Measurements from ENCODE around the gene SEMA3B. TPM values are rescaled to one million over a fixed set of nuclear protein-coding genes. Genes with fewer than 3 reads are reported as not detected.

SEMA3B gene
- total RNA-seq, 1 experiment from 2014 or later, result 7.3 TPM

- TF ChIP-seq, protein P1, sequence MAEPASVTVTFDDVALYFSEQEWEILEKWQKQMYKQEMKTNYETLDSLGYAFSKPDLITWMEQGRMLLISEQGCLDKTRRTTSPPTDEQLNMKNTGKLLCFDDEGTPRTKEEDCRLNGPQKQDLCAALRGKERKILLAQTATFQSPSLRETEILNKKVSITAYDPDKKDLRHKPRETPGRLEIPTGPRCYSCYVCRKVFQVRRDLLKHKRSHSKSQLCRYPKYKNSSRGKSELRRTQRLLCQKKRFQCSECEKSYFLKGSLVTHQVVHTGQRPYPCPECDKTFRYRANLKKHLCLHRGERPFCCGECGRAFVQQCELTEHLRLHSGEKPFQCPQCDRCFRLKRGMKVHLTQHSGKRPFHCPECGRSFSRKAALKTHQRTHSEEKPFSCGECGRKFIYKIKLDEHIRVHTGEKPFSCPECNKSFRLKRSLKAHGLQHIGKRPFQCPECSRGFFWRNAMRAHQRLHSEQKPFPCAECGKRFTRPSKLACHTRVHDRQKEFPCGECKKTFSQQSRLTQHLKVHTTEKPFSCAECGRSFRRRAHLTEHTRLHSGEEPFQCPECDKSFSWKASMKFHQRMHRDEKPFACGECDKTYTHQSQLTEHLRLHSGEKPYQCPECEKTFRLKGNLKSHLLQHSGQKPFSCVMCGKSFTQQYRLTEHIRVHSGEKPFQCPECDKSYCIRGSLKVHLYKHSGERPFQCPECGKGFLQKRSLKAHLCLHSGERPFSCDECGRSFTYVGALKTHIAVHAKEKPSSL (CRISPR knock-in tag; conservative IDR thresholded peaks at IDR 0.05), result no peak
- TF ChIP-seq FOXK1 (CRISPR knock-in tag; IDR thresholded peaks at IDR 0.05) (no peak; the same call in 1 of the 2 replicates), SOX15 (CRISPR knock-in tag; IDR thresholded peaks at IDR 0.05) (no peak), FOXJ3 (CRISPR knock-in tag; IDR thresholded peaks at IDR 0.05; ENCODE audit: borderline replicate concordance) (no peak)
- TF ChIP-seq, protein P2, sequence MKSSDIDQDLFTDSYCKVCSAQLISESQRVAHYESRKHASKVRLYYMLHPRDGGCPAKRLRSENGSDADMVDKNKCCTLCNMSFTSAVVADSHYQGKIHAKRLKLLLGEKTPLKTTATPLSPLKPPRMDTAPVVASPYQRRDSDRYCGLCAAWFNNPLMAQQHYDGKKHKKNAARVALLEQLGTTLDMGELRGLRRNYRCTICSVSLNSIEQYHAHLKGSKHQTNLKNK (CRISPR knock-in tag; IDR thresholded peaks at IDR 0.05), result no peak
- TF ChIP-seq, protein P3, sequence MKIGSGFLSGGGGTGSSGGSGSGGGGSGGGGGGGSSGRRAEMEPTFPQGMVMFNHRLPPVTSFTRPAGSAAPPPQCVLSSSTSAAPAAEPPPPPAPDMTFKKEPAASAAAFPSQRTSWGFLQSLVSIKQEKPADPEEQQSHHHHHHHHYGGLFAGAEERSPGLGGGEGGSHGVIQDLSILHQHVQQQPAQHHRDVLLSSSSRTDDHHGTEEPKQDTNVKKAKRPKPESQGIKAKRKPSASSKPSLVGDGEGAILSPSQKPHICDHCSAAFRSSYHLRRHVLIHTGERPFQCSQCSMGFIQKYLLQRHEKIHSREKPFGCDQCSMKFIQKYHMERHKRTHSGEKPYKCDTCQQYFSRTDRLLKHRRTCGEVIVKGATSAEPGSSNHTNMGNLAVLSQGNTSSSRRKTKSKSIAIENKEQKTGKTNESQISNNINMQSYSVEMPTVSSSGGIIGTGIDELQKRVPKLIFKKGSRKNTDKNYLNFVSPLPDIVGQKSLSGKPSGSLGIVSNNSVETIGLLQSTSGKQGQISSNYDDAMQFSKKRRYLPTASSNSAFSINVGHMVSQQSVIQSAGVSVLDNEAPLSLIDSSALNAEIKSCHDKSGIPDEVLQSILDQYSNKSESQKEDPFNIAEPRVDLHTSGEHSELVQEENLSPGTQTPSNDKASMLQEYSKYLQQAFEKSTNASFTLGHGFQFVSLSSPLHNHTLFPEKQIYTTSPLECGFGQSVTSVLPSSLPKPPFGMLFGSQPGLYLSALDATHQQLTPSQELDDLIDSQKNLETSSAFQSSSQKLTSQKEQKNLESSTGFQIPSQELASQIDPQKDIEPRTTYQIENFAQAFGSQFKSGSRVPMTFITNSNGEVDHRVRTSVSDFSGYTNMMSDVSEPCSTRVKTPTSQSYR (CRISPR knock-in tag; IDR thresholded peaks at IDR 0.05), result 0 out of 2 replicates have a peak, but pooled peaks have one; percentile 56
These were observed 52.6 kb downstream of the SEMA3B start (continued) for GRCh38 chr3:50321336-50322114.

DNA sequence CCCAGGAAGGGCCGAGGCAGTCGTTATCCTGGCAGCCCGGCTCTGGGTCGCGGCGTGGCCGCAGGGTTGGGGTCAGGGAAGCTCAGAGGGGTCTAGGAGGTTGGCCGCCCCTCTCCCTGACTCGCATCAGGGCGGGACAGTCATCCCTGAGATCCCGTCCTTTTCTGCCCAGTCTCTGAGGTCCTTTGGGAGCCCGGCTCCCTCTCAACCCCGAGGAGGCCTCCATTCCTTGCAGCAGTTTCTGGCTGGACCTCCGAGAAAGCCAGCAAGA is 53.1 kb downstream of the SEMA3B start:
- Mint-ChIP-seq H3K27me3 (ENCODE audit: low read depth) (no peaks in the 10 kb centered on the region), H3K9me3 (no peaks in the 10 kb centered on the region), H3K4me3 (peak overlapping the region; percentile 88), H3K4me1 (peaks cover 42% of the 10 kb centered on the region), H3K36me3 (peaks cover 30% of the 10 kb centered on the region), H3K27ac (no peak overlapping the region)
- DNase-seq (ENCODE audit: low spot score) (no peak), ATAC-seq (no peak)
- POLR2A ChIA-PET, result interaction anchor here (1.0 to 2.0 kb wide), 3 partner anchors 15 to 55 kb away, joined by 5 to 8 read pairs (median 5); partner anchors contain the start of genes HYAL3 and NAA80
- TF ChIP-seq SOX15 (CRISPR knock-in tag; IDR thresholded peaks at IDR 0.05), result no peak
- TF ChIP-seq ZNF232 (CRISPR knock-in tag; IDR thresholded peaks at IDR 0.05), result no peak
- peak; percentile 56; the same call in 1 of the 2 replicates for TF ChIP-seq KAT7 (CRISPR knock-in tag; IDR thresholded peaks at IDR 0.05; ENCODE audit: borderline replicate concordance)
- TF ChIP-seq ZNF416 (CRISPR knock-in tag; IDR thresholded peaks at IDR 0.05), result no peak
- TF ChIP-seq CTCF (IDR thresholded peaks at IDR 0.05), result no peak
- 0 out of 2 replicates have a peak, but pooled peaks have one; percentile 20 for TF ChIP-seq CBFB (CRISPR knock-in tag; IDR thresholded peaks at IDR 0.05; ENCODE audit: low read depth)
- TF ChIP-seq, protein P4, sequence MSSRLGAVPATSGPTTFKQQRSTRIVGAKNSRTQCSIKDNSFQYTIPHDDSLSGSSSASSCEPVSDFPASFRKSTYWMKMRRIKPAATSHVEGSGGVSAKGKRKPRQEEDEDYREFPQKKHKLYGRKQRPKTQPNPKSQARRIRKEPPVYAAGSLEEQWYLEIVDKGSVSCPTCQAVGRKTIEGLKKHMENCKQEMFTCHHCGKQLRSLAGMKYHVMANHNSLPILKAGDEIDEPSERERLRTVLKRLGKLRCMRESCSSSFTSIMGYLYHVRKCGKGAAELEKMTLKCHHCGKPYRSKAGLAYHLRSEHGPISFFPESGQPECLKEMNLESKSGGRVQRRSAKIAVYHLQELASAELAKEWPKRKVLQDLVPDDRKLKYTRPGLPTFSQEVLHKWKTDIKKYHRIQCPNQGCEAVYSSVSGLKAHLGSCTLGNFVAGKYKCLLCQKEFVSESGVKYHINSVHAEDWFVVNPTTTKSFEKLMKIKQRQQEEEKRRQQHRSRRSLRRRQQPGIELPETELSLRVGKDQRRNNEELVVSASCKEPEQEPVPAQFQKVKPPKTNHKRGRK (CRISPR knock-in tag; IDR thresholded peaks at IDR 0.05; ENCODE audit: borderline replicate concordance), result no peak
- TF ChIP-seq CREB1 (CRISPR knock-in tag; IDR thresholded peaks at IDR 0.05), result no peak
- TF ChIP-seq, protein P5, sequence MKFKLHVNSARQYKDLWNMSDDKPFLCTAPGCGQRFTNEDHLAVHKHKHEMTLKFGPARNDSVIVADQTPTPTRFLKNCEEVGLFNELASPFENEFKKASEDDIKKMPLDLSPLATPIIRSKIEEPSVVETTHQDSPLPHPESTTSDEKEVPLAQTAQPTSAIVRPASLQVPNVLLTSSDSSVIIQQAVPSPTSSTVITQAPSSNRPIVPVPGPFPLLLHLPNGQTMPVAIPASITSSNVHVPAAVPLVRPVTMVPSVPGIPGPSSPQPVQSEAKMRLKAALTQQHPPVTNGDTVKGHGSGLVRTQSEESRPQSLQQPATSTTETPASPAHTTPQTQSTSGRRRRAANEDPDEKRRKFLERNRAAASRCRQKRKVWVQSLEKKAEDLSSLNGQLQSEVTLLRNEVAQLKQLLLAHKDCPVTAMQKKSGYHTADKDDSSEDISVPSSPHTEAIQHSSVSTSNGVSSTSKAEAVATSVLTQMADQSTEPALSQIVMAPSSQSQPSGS (CRISPR knock-in tag; IDR thresholded peaks at IDR 0.05; ENCODE audit: borderline replicate concordance, low read depth), result no peak
- TF ChIP-seq CREM (CRISPR knock-in tag; IDR thresholded peaks at IDR 0.05), result no peak
- no peak for TF ChIP-seq NR2C2 (CRISPR knock-in tag; IDR thresholded peaks at IDR 0.05)
- 0 out of 2 replicates have a peak, but pooled peaks have one; percentile 2 for TF ChIP-seq ZNF121 (CRISPR knock-in tag; IDR thresholded peaks at IDR 0.05)
- TF ChIP-seq, protein P6, sequence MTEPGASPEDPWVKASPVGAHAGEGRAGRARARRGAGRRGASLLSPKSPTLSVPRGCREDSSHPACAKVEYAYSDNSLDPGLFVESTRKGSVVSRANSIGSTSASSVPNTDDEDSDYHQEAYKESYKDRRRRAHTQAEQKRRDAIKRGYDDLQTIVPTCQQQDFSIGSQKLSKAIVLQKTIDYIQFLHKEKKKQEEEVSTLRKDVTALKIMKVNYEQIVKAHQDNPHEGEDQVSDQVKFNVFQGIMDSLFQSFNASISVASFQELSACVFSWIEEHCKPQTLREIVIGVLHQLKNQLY (CRISPR knock-in tag; IDR thresholded peaks at IDR 0.05), result no peak
- TF ChIP-seq OVOL2 (CRISPR knock-in tag; IDR thresholded peaks at IDR 0.05; ENCODE audit: borderline replicate concordance), result no peak
- TF ChIP-seq NFYB (CRISPR knock-in tag; conservative IDR thresholded peaks at IDR 0.05; ENCODE audit: low read depth), result no peak
- no peak for TF ChIP-seq USF1 (CRISPR knock-in tag; IDR thresholded peaks at IDR 0.05)
- no peak for TF ChIP-seq FOXJ3 (CRISPR knock-in tag; IDR thresholded peaks at IDR 0.05; ENCODE audit: borderline replicate concordance)
- CTCF ChIA-PET, result interaction anchor here (0.9 to 5.5 kb wide), 21 partner anchors 15 to 247 kb away, joined by 3 to 95 read pairs (median 5); partner anchors contain the start of genes CYB561D2, HEMK1, HYAL1 and HYAL3
